Kidney (tissue), 14 donors: Measurements from ENCODE around the gene ST6GAL2. TPM values are rescaled to one million over a fixed set of nuclear protein-coding genes. Genes with fewer than 3 reads are reported as not detected.

ENCODE experiments used
- DNase-seq, 5 donors: peaks; one replicate each; pipeline ENCODE4 v3.0.0-alpha.2; 2013 to 2020
- FAIRE-seq: peaks from 2 replicates; lab custom pipeline; 2012; peaks lifted over from hg19 to GRCh38; lab: Jason Lieb, UNC
- H3K27ac ChIP-seq, 2 donors: one replicate each; pipeline ENCODE4 v1.7.0; 2013; ENCODE audit warnings: low read depth in 2 of 2, low read length in 2 of 2, inconsistent platforms in 1 of 2
- H3K27me3 ChIP-seq: one replicate; pipeline ENCODE4 v1.7.1; 2013; ENCODE audit warnings: low read length, inconsistent platforms; ENCODE audit not compliant: control insufficient read depth, insufficient read depth
- H3K36me3 ChIP-seq, 3 donors: one replicate each; pipeline versions ENCODE4 v1.7.0 to v1.7.1; 2013; ENCODE audit warnings: low read length in 3 of 3, control low read depth in 1 of 3, inconsistent platforms in 1 of 3; ENCODE audit not compliant: insufficient read depth in 3 of 3, control insufficient read depth in 2 of 3
- H3K4me1 ChIP-seq, 3 donors: one replicate each; pipeline versions ENCODE4 v1.7.0 to v1.7.1; 2013; ENCODE audit warnings: low read length in 3 of 3, inconsistent platforms in 1 of 3, low read depth in 1 of 3; ENCODE audit not compliant: control insufficient read depth in 2 of 3, insufficient read depth in 2 of 3
- H3K4me3 ChIP-seq, 3 donors: one replicate each; pipeline versions ENCODE4 v1.7.0 to v1.8.1; 2013; ENCODE audit warnings: low read length in 3 of 3, control low read depth in 1 of 3, inconsistent platforms in 1 of 3
- H3K9ac ChIP-seq, 3 donors: one replicate each; pipeline versions ENCODE4 v1.7.0 to v1.7.1; 2013; ENCODE audit warnings: low read length in 3 of 3, control low read depth in 1 of 3, inconsistent platforms in 1 of 3
- H3K9me3 ChIP-seq, 3 donors: one replicate each; pipeline versions ENCODE4 v1.7.0 to v1.7.1; 2013; ENCODE audit warnings: low read length in 3 of 3, control low read depth in 1 of 3, inconsistent platforms in 1 of 3; ENCODE audit not compliant: control insufficient read depth in 2 of 3, insufficient read depth in 1 of 3
- intact Hi-C: fragments of 100-400 bp; cut with DNase I; formaldehyde crosslinking; loops from one replicate; pipeline ENCODE4 v1.11.1; 2022
- polyA plus RNA-seq: library from polyadenylated mRNA; stranded (reverse); fragments of 350-450 nt; fragmentation: Illumina TruSeq; extraction: RNeasy Lipid Tissue Mini Kit (QIAGEN cat#74804); gene quantifications from one replicate; pipeline ENCODE4 v1.2.3, GENCODE V29; 2014; ENCODE audit warnings: low read depth, low replicate concordance; ENCODE audit not compliant: insufficient read depth
- total RNA-seq: library from RNA; stranded (reverse); fragmentation: NEBNext Ultra II Directional; extraction: Animal tissue kit (Norgen Biotek cat#: 25700); gene quantifications from one replicate; pipeline ENCODE4 v1.2.1, GENCODE V29; 2021
- TF ChIP-seq, protein P1 (sequence below): IDR thresholded peaks from 3 replicates; pipeline ENCODE4 v1.5.1; 2012; ENCODE audit warnings: mild to moderate bottlenecking, moderate library complexity, borderline replicate concordance; ENCODE audit not compliant: insufficient read depth; ENCODE audit errors: extremely low read depth
- donor health status: control.
- donor health status: control.
- donor health status: control.
- donor health status: control.
- donor health status: control.
- donor health status: DM: yes; HTN: yes; CAD: no.
- donor health status: Normal renal cell carcinoma (clear cell type).

ST6GAL2 gene
- total and polyA plus RNA-seq, 2 donors from 2014 or later, result 0.22 to 1.2 TPM

DNA sequence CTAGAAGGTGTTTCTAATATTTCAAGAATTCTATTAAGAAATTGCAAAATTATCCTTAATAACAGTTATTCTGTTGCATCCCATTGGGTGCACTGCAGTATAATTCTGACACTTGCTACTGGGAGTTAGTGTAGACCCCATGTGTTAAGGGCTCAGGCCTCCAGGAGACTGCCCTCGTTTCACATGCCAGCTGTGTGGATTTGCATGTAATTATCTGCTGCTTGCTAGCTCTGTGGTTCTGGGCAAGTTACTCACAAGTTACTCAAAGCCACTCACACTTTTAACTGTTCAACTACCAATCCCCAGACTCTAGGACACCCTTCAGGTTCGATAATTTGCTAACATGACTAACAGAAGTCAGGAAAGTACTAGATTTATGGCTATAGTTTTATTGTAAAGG is 38.6 kb downstream of the ST6GAL2 start:
- Histone ChIP-seq H3K9ac (no peak overlapping the region), H3K4me1 (no peaks in the 10 kb centered on the region), H3K27me3 (no peaks in the 10 kb centered on the region), H3K36me3 (no peaks in the 10 kb centered on the region), H3K9me3 (no peaks in the 10 kb centered on the region), H3K27ac (no peak overlapping the region), H3K4me3 (no peak overlapping the region)
- intact Hi-C loops, result no loop called here
- FAIRE-seq (no peak), DNase-seq (no peak)
- TF ChIP-seq, protein P1, sequence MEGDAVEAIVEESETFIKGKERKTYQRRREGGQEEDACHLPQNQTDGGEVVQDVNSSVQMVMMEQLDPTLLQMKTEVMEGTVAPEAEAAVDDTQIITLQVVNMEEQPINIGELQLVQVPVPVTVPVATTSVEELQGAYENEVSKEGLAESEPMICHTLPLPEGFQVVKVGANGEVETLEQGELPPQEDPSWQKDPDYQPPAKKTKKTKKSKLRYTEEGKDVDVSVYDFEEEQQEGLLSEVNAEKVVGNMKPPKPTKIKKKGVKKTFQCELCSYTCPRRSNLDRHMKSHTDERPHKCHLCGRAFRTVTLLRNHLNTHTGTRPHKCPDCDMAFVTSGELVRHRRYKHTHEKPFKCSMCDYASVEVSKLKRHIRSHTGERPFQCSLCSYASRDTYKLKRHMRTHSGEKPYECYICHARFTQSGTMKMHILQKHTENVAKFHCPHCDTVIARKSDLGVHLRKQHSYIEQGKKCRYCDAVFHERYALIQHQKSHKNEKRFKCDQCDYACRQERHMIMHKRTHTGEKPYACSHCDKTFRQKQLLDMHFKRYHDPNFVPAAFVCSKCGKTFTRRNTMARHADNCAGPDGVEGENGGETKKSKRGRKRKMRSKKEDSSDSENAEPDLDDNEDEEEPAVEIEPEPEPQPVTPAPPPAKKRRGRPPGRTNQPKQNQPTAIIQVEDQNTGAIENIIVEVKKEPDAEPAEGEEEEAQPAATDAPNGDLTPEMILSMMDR, result no peak

DNA sequence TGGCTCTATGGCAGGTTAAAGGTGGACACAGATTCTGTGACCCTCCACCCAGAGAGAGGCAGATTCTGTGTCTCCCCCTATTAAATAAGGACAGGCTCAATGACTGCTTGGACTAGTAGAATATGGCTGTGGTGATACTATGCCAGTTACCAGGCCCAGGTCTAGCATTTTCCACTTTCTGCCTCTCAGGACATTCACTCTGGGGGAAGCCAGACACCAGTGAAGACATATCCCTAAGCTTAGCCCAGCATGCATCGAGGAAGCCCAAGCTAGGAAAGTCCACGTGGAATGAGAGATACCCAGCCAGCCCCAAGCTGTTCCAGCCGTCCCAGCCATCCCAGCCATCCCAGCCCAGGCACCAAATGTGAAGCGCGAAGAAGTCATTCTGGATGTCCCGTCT is 40.3 kb downstream of the ST6GAL2 start:
- no peak overlapping the region for H3K9ac ChIP-seq
- no peaks in the 10 kb centered on the region for H3K9me3 ChIP-seq
- H3K36me3 ChIP-seq, result no peaks in the 10 kb centered on the region
- H3K4me3 ChIP-seq, result no peak overlapping the region
- H3K27me3 ChIP-seq, result no peaks in the 10 kb centered on the region
- no peaks in the 10 kb centered on the region for H3K4me1 ChIP-seq
- TF ChIP-seq, protein P1, result no peak
- DNase-seq (no peak), FAIRE-seq (no peak)
- intact Hi-C loops, result no loop called here
- H3K27ac ChIP-seq, result no peak overlapping the region

DNA sequence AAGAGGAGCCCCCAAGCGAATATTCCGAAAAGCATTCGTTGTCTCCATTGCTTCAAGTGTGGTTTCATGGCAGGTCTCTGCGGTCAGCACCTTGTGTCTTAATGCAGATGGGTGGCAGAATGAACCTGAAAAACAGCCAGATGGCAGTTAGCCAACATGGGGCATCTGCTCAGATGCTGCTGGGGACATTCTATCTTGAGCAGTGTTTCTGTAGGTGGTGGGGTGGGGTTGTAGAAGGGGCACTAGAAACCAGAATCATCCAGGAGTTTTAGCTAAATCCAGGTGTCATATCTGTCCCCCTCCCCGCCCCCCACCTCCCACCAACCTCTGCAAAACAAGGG is 42.1 kb downstream of the ST6GAL2 start:
- no peak for FAIRE-seq
- Histone ChIP-seq H3K4me3 (no peak overlapping the region), H3K9ac (no peak overlapping the region), H3K9me3 (no peaks in the 10 kb centered on the region), H3K27me3 (no peaks in the 10 kb centered on the region), H3K27ac (no peak overlapping the region), H3K36me3 (no peaks in the 10 kb centered on the region), H3K4me1 (no peaks in the 10 kb centered on the region)
- intact Hi-C loops, result no loop called here
- no peak for DNase-seq
- TF ChIP-seq, protein P1, result no peak
